ENCODE measurements around the gene LONP1. TPM values are rescaled to one million over a fixed set of nuclear protein-coding genes. Genes with fewer than 3 reads are reported as not detected.
A peak's percentile ranks its signal among the peaks of the same experiment; 100 is the strongest.

The LONP1 gene
- total RNA-seq, 1 experiment from 2014 or later: 186 TPM

DNA sequence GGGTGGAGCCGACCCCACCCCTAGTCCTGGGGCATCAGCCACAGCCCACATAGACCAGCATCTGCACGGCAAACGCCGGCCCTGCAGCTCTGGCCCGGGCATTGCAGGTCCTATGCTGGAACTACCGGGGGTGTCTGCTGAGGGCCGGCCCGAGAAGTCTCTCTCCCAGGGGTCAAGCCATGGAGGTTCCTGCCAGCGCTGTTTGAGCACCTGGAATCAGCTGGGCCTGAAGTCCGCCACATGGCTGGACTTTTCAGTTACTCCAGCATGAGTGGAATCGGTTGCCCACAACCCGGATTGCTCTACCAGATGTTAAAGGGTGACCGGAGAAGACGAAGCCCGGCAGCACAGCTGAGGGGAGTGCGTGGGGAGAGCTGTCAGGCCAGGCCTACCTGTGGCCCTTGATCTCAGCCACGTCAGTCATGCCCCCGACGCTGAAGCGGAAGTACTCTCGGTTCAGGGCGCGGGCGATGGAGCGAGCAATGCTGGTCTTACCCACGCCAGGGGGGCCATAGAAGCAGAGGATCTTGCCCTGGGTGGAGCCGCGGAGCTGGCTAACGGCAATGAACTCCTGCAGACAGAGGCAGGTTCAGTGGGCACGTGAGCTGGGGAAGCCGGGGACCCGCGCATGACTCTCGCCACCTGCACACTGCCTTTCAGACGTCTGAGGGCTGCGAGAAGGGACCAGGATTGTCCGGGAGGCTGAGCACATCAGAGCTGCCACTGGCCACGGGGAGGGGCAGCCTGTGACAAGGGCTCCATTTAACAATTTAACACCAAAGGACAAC is 21.1 kb downstream of the LONP1 start (continued):
- TF ChIP-seq EMX1 (CRISPR knock-in tag; IDR thresholded peaks at IDR 0.05) (no peak), HMGA2 (CRISPR knock-in tag; IDR thresholded peaks at IDR 0.05) (no peak), ESRRA (CRISPR knock-in tag; IDR thresholded peaks at IDR 0.05; ENCODE audit: borderline replicate concordance) (no peak), ZNF121 (CRISPR knock-in tag; IDR thresholded peaks at IDR 0.05) (no peak)
- TF ChIP-seq, protein P1, sequence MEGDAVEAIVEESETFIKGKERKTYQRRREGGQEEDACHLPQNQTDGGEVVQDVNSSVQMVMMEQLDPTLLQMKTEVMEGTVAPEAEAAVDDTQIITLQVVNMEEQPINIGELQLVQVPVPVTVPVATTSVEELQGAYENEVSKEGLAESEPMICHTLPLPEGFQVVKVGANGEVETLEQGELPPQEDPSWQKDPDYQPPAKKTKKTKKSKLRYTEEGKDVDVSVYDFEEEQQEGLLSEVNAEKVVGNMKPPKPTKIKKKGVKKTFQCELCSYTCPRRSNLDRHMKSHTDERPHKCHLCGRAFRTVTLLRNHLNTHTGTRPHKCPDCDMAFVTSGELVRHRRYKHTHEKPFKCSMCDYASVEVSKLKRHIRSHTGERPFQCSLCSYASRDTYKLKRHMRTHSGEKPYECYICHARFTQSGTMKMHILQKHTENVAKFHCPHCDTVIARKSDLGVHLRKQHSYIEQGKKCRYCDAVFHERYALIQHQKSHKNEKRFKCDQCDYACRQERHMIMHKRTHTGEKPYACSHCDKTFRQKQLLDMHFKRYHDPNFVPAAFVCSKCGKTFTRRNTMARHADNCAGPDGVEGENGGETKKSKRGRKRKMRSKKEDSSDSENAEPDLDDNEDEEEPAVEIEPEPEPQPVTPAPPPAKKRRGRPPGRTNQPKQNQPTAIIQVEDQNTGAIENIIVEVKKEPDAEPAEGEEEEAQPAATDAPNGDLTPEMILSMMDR (IDR thresholded peaks at IDR 0.05): no peak

DNA sequence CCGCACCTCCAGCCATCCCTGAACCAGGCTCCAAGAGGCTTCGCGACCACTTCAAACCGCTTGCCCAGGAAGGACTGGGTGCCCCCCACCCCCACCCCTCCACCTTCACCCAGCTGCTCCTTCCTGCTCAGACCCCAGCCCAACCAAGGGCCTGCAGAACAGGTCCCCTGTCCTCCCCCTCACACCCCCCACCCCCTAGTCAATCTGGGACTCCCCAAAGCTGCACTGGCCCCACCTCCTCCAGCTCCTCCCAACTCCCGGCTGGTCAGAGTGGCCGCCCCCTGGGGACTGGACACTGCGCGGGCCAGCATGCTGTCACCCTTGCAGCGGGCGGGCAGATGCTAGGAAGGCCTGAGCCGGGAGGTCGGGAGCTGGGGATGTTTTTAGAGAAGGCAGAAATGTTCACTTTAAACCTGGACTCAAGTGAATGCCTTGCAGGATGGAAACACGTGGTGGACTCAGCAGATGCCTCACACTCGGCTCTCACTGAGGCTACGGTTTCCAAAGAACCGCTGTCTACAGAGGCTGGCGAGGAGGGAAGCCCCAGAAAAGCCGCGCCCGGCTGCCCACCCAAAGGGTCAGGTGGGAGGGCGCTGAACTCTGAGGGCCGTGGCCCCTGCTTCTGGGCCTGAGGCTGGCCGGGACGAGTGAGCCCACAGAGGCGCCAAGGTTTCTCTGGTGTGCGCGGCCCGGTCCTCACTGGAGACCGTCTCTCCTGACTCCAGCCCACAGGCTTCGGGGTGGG is 21.9 kb downstream of the LONP1 start:
- DNase-seq (ENCODE audit: low spot score) (no peak), ATAC-seq (no peak)
- TF ChIP-seq CREM (CRISPR knock-in tag; IDR thresholded peaks at IDR 0.05) (no peak), NFYB (CRISPR knock-in tag; conservative IDR thresholded peaks at IDR 0.05; ENCODE audit: low read depth) (no peak), ZNF219 (CRISPR knock-in tag; IDR thresholded peaks at IDR 0.05; ENCODE audit: borderline replicate concordance) (no peak)
- TF ChIP-seq, protein P2, sequence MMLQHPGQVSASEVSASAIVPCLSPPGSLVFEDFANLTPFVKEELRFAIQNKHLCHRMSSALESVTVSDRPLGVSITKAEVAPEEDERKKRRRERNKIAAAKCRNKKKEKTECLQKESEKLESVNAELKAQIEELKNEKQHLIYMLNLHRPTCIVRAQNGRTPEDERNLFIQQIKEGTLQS (CRISPR knock-in tag; conservative IDR thresholded peaks at IDR 0.05): no peak
- TF ChIP-seq, protein P3, sequence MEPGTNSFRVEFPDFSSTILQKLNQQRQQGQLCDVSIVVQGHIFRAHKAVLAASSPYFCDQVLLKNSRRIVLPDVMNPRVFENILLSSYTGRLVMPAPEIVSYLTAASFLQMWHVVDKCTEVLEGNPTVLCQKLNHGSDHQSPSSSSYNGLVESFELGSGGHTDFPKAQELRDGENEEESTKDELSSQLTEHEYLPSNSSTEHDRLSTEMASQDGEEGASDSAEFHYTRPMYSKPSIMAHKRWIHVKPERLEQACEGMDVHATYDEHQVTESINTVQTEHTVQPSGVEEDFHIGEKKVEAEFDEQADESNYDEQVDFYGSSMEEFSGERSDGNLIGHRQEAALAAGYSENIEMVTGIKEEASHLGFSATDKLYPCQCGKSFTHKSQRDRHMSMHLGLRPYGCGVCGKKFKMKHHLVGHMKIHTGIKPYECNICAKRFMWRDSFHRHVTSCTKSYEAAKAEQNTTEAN (CRISPR knock-in tag; IDR thresholded peaks at IDR 0.05): no peak
- TF ChIP-seq, protein P4, sequence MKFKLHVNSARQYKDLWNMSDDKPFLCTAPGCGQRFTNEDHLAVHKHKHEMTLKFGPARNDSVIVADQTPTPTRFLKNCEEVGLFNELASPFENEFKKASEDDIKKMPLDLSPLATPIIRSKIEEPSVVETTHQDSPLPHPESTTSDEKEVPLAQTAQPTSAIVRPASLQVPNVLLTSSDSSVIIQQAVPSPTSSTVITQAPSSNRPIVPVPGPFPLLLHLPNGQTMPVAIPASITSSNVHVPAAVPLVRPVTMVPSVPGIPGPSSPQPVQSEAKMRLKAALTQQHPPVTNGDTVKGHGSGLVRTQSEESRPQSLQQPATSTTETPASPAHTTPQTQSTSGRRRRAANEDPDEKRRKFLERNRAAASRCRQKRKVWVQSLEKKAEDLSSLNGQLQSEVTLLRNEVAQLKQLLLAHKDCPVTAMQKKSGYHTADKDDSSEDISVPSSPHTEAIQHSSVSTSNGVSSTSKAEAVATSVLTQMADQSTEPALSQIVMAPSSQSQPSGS (CRISPR knock-in tag; IDR thresholded peaks at IDR 0.05; ENCODE audit: borderline replicate concordance, low read depth): no peak
- Mint-ChIP-seq H3K4me1 (no peaks in the 10 kb centered on the region), H3K27me3 (ENCODE audit: low read depth) (no peaks in the 10 kb centered on the region), H3K9me3 (peaks cover under 1% of the 10 kb centered on the region; the same call in 1 of the 2 replicates), H3K4me3 (no peak overlapping the region), H3K27ac (no peak overlapping the region), H3K36me3 (peaks cover 50% of the 10 kb centered on the region)
- ChIA-PET POLR2A (no interaction called here), CTCF (interaction anchor here (1.9 to 2.1 kb wide), 2 partner anchors 8 to 11 kb away, joined by 7 to 8 read pairs; partner anchors contain the start of gene RPL36)

DNA sequence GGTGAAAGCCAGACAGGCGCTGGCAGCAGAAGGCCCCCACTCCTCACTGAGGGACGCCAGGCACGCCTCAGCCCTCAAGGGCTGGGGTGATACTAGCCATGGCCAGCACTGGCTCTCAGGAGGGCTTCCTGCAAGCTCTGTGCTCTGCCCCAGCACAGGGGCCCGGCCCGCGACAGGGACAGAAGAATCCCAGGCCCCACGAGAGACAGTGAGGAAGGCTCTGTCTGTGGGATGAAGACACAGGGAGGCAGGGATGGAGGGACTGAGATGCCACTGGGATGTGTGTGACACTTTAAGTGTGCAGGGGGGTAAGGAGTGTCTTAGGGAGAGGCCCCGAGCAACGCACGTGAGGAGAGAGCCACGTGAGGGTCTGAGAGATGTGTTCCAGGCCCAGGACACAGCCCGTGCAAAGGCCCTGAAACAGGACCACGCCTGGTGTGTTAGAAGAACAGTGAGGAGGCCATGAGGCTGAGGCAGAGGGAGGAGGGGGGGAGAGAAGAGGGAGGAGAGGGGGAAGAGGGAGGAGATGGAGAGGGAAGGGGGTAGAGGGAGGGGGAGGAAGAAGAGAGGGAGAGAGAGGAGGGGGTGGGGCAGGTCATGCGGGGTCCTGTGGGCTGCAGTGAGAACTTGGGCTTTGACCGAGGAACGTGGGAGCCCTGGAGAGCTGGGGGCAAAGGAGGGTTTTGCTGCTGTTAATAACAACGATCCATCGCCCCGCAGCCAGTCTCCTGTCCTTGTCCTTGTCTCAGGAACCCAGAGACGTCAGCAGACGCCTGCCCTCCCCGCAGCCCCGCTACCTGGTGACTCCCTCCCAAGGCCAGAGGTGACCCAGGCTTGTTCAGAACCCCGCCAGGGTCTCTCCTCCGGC is 22.7 kb downstream of the LONP1 start:
- POLR2A ChIA-PET: no interaction called here
- H3K9me3 Mint-ChIP-seq: no peaks in the 10 kb centered on the region
- H3K4me1 Mint-ChIP-seq: 0 out of 2 replicates have a peak, but pooled peaks cover 3% of the 10 kb centered on the region
- DNase-seq (ENCODE audit: low spot score): no peak
- TF ChIP-seq ZBTB21 (CRISPR knock-in tag; IDR thresholded peaks at IDR 0.05; ENCODE audit: borderline replicate concordance): no peak
- TF ChIP-seq ZNF121 (CRISPR knock-in tag; IDR thresholded peaks at IDR 0.05): 0 out of 2 replicates have a peak, but pooled peaks have one; percentile 27
- H3K4me3 Mint-ChIP-seq: no peak overlapping the region
- ATAC-seq: no peak
- no peaks in the 10 kb centered on the region for H3K27me3 Mint-ChIP-seq (ENCODE audit: low read depth)
- CTCF ChIA-PET: interaction anchor here (1.9 to 2.1 kb wide), 2 partner anchors 7 to 10 kb away, joined by 7 to 8 read pairs; partner anchors contain the start of gene RPL36
- H3K27ac Mint-ChIP-seq: peak overlapping the region; percentile 32; the same call in 1 of the 2 replicates
- peaks cover 52% of the 10 kb centered on the region for H3K36me3 Mint-ChIP-seq

Data from WTC11 (cell line).